GM12878 (cell line): ENCODE measurements around the gene CCDC28B. TPM values are rescaled to one million over a fixed set of nuclear protein-coding genes. Genes with fewer than 3 reads are reported as not detected.

Source experiments
- ATAC-seq: fragments of 200-7000 bp; cut with Tn5 transposase; 3 replicates; pipeline ENCODE4 v1.9.1; 2020; ENCODE audit warnings: mild to moderate bottlenecking, moderate library complexity
- BruUV-seq: library from RNA; stranded (reverse); fragments of 400-500 nt; replicated peaks from 2 replicates; lab custom pipeline; 2021; lab: Mats Ljungman, UMichigan
- CTCF ChIA-PET: fragments of 300-600 bp; sonication (Branson Sonifier 250); formaldehyde crosslinking; extraction: SDS; loops from one replicate; lab custom pipeline; 2021; ENCODE audit warnings: inconsistent platforms; lab: Yijun Ruan, JAX
- POLR2A ChIA-PET: fragments of 350-600 bp; formaldehyde crosslinking; extraction: SDS; loops from one replicate; lab custom pipeline; 2021; ENCODE audit warnings: inconsistent platforms; lab: Charles Lee
- RAD21 ChIA-PET: fragments of 300-600 bp; sonication (Branson Sonifier 250); formaldehyde crosslinking; loops from one replicate; lab custom pipeline; 2023; ENCODE audit warnings: antibody characterized with exemption; ENCODE audit not compliant: unreplicated experiment; lab: Charles Lee
- SMC1A ChIA-PET: fragments of 300-600 bp; sonication (Branson Sonifier 250); formaldehyde crosslinking; loops from one replicate; lab custom pipeline; 2023; ENCODE audit not compliant: unreplicated experiment, uncharacterized antibody; lab: Charles Lee
- DNase-seq: peaks from one replicate; pipeline ENCODE4 v3.0.0-alpha.2; 2011; ENCODE audit warnings: low read depth, low spot score
- FAIRE-seq: peaks from 3 replicates; lab custom pipeline; 2011; peaks lifted over from hg19 to GRCh38; lab: Jason Lieb, UNC
- H2AFZ ChIP-seq: 2 replicates; pipeline ENCODE4 v1.6.0; 2011; ENCODE audit warnings: low read depth, low read length, control low read depth; ENCODE audit not compliant: control insufficient read depth
- H3K27ac ChIP-seq: 2 replicates; pipeline ENCODE4 v1.5.1; 2011; ENCODE audit warnings: control low read depth; ENCODE audit not compliant: control insufficient read depth, insufficient read depth
- H3K27me3 ChIP-seq, 2 experiments: replicated peaks in 1 of 2; 2 replicates each; pipeline versions ENCODE4 v1.6.0 to v1.6.1; 2011; ENCODE audit warnings: low read length in 1 of 2; ENCODE audit not compliant: control insufficient read depth in 2 of 2, insufficient read depth in 2 of 2
- H3K36me3 ChIP-seq, 2 experiments: 2 replicates each; pipeline ENCODE4 v1.5.1; 2011; ENCODE audit warnings: low read length in 1 of 2; ENCODE audit not compliant: control insufficient read depth in 2 of 2, insufficient read depth in 2 of 2
- H3K4me1 ChIP-seq: 2 replicates; pipeline ENCODE4 v1.6.1; 2011; ENCODE audit warnings: mild to moderate bottlenecking, low read length, moderate library complexity, mixed read lengths; ENCODE audit not compliant: control insufficient read depth, insufficient read depth
- H3K4me2 ChIP-seq: 2 replicates; pipeline ENCODE4 v1.6.0; 2011; ENCODE audit warnings: control low read depth; ENCODE audit not compliant: control insufficient read depth, insufficient read depth
- H3K4me3 ChIP-seq: fragments of 200-600 bp; sonication (generic); 2 replicates; pipeline ENCODE4 v1.5.1; 2016
- H3K79me2 ChIP-seq: 2 replicates; pipeline ENCODE4 v1.6.0; 2011; ENCODE audit warnings: low read length; ENCODE audit not compliant: control insufficient read depth, insufficient read depth
- H3K9ac ChIP-seq: 2 replicates; pipeline ENCODE4 v1.8.0; 2011; ENCODE audit warnings: low read length, control low read depth, mixed read lengths; ENCODE audit not compliant: control insufficient read depth, insufficient read depth
- H3K9me3 ChIP-seq: replicated peaks from 3 replicates; pipeline ENCODE4 v1.5.1; 2011; ENCODE audit warnings: mild to moderate bottlenecking, low read length; ENCODE audit not compliant: control insufficient read depth, insufficient read depth
- H4K20me1 ChIP-seq: 2 replicates; pipeline ENCODE4 v1.6.0; 2011; ENCODE audit not compliant: control insufficient read depth, insufficient read depth
- BRCA1 ChIP-seq: IDR thresholded peaks from 2 replicates; pipeline ENCODE4 v1.6.1; 2011; ENCODE audit warnings: low read depth, low read length, improper control_type of control experiment
- CHD4 ChIP-seq: fragments of 200-600 bp; sonication (generic); IDR thresholded peaks from 2 replicates; pipeline ENCODE4 v1.6.1; 2016; ENCODE audit warnings: mild to moderate bottlenecking
- JUNB ChIP-seq: IDR thresholded peaks from 2 replicates; pipeline ENCODE4 v1.6.1; 2016; ENCODE audit warnings: antibody characterized with exemption, mild to moderate bottlenecking
- KAT2A ChIP-seq: conservative IDR thresholded peaks from 2 replicates; pipeline ENCODE4 v1.6.1; 2011; ENCODE audit warnings: low read depth, low read length; ENCODE audit not compliant: control insufficient read depth
- MTA3 ChIP-seq: IDR thresholded peaks from 2 replicates; pipeline ENCODE4 v1.6.1; 2012; ENCODE audit warnings: low read length, inconsistent platforms, borderline replicate concordance
- NFIC ChIP-seq: IDR thresholded peaks from 2 replicates; pipeline ENCODE4 v1.6.1; 2012; ENCODE audit warnings: low read depth, mild to moderate bottlenecking, inconsistent platforms, low read length, moderate library complexity
- NFYA ChIP-seq: IDR thresholded peaks from 2 replicates; pipeline ENCODE4 v1.6.1; 2011; ENCODE audit warnings: low read depth, mild to moderate bottlenecking, low read length, improper control_type of control experiment, borderline replicate concordance
- NR2C1 ChIP-seq: fragments of 450-650 bp; IDR thresholded peaks from 2 replicates; pipeline ENCODE4 v1.6.1; 2017; ENCODE audit warnings: antibody characterized with exemption, mild to moderate bottlenecking, moderate library complexity
- POLR2AphosphoS5 ChIP-seq: IDR thresholded peaks from 2 replicates; pipeline ENCODE4 v1.6.1; 2011; ENCODE audit warnings: mild to moderate bottlenecking, low read length, inconsistent platforms
- RELA ChIP-seq: fragments of 450-650 bp; IDR thresholded peaks from 2 replicates; pipeline ENCODE4 v1.8.0; 2014; ENCODE audit warnings: borderline replicate concordance; ENCODE audit not compliant: partially characterized antibody
- SIX5 ChIP-seq: IDR thresholded peaks from 2 replicates; pipeline ENCODE4 v1.6.1; 2011; ENCODE audit warnings: mild to moderate bottlenecking, low read depth, low read length, moderate library complexity; ENCODE audit not compliant: severe bottlenecking
- SMARCA5 ChIP-seq: fragments of 450-650 bp; IDR thresholded peaks from 2 replicates; pipeline ENCODE4 v1.6.1; 2017; ENCODE audit warnings: mild to moderate bottlenecking
- ZBTB11 ChIP-seq: fragments of 450-650 bp; formaldehyde crosslinking; IDR thresholded peaks from 2 replicates; pipeline ENCODE4 v1.5.0; 2022; ENCODE audit warnings: mild to moderate bottlenecking, missing genetic modification characterization
- ZNF687 ChIP-seq: fragments of 450-650 bp; IDR thresholded peaks from 2 replicates; pipeline ENCODE4 v1.6.1; 2017; ENCODE audit warnings: mild to moderate bottlenecking, moderate library complexity
- WGBS: methylation state at CpG from one replicate; pipeline ENCODE4 v1.1.6; 2016; ENCODE audit warnings: low lambda C conversion rate; ENCODE audit not compliant: insufficient replicate concordance, insufficient coverage; ENCODE audit errors: missing lambda C conversion rate; 5-methylcytosine and 5-hydroxymethylcytosine counted together
- in situ Hi-C: fragments of 300-500 bp; cut with MboI; formaldehyde crosslinking; loops from 9 replicates; pipeline ENCODE4 v1.14.3; 2018; ENCODE audit warnings: mixed read lengths
- intact Hi-C: fragments of 100-400 bp; cut with micrococcal nuclease; formaldehyde crosslinking; loops from one replicate; pipeline ENCODE4 v1.14.2; 2022; ENCODE audit not compliant: unreplicated experiment
- polyA plus RNA-seq, 11 experiments: library from polyadenylated mRNA; depleted of rRNA in 4 of 11; unstranded in 6 of 11; stranded (reverse) in 5 of 11; fragments of >200 nt; fragmentation: Nextera tagmentation in 4 of 11; fragmentation: Illumina TruSeq in 1 of 11; extraction: Ambion mirVana in 4 of 11; extraction: Trizol in 1 of 11; gene quantifications; 1 replicate in 1 of 11; 2 replicates in 10 of 11; pipeline versions ENCODE4 v1.2.1 to v1.2.3, GENCODE V29; 2011 to 2016; ENCODE audit warnings: inconsistent platforms in 2 of 11, missing spikeins in 2 of 11, low read depth in 1 of 11
- total RNA-seq, 4 experiments: library from RNA; depleted of rRNA in 3 of 4; stranded (reverse); fragments of >200 nt in 3 of 4; fragmentation: Illumina TruSeq in 1 of 4; extraction: Trizol in 1 of 4; gene quantifications; 2 replicates each; pipeline versions ENCODE4 v1.2.1 to v1.2.3, GENCODE V29; 2013 to 2021

The CCDC28B gene
- total and polyA plus RNA-seq, 10 of the 15 experiments (the other 5 are each of a cell fraction or from before 2014, with no cell fraction given): 10.5 to 135 (median 90.6) TPM

GRCh38 chr1:32204943-32205361 lies 4.6 kb downstream of the CCDC28B start:
- no peaks in the 10 kb centered on the region for H4K20me1 ChIP-seq
- peaks cover 23% of the 10 kb centered on the region for H3K79me2 ChIP-seq
- ChIA-PET RAD21 (interaction anchor here (1.2 to 2.7 kb wide), 3 partner anchors 11 to 132 kb away, joined by 3 to 8 read pairs (median 4); partner anchors contain the start of gene TMEM39B), CTCF (interaction anchor here (1.7 to 3.0 kb wide), 2 partner anchors 11 to 43 kb away, joined by 5 to 23 read pairs; no protein-coding TSS in a partner anchor), POLR2A (no interaction called here), SMC1A (interaction anchor here (0.6 to 1.4 kb wide), 3 partner anchors 10 to 43 kb away, joined by 3 to 5 read pairs (median 3); no protein-coding TSS in a partner anchor)
- WGBS: 79% methylated on average over 26 of the region's 26 CpGs
- no TSS peak for BruUV-seq
- no peaks in the 10 kb centered on the region for H3K27me3 ChIP-seq
- no peak overlapping the region for H3K9ac ChIP-seq
- DNase-seq (no peak), FAIRE-seq (no peak), ATAC-seq (no peak)
- no peak overlapping the region for H2AFZ ChIP-seq
- peaks cover 28% of the 10 kb centered on the region for H3K4me1 ChIP-seq
- peak overlapping the region; percentile 80; the same call in 1 of the 2 replicates for H3K4me3 ChIP-seq
- intact Hi-C loops: loop anchor here (5.0 kb wide), 2 partner anchors 112 to 207 kb away; no protein-coding TSS in a partner anchor
- H3K36me3 ChIP-seq: peaks cover 0 to 1% of the 10 kb centered on the region in 2 experiments; a peak in 1 of 4 replicates
- H3K9me3 ChIP-seq: no peaks in the 10 kb centered on the region
- peak overlapping the region; percentile 88 for H3K4me2 ChIP-seq
- in situ Hi-C loops: no loop called here
- H3K27ac ChIP-seq: no peak overlapping the region
- TF ChIP-seq RELA (no peak), NFIC (no peak), BRCA1 (no peak), MTA3 (no peak), NFYA (no peak), KAT2A (no peak), SMARCA5 (no peak), SIX5 (no peak), JUNB (no peak), NR2C1 (no peak), ZNF687 (no peak), ZBTB11 (no peak), POLR2AphosphoS5 (no peak), CHD4 (no peak)
